Measurements from ENCODE around the gene SCARB1.
"Not testable (repeated sequence)": the region's sequence is repeated elsewhere in the genome, so short reads cannot be mapped to it uniquely, and the experiment has no call there.

SCARB1 gene

DNA sequence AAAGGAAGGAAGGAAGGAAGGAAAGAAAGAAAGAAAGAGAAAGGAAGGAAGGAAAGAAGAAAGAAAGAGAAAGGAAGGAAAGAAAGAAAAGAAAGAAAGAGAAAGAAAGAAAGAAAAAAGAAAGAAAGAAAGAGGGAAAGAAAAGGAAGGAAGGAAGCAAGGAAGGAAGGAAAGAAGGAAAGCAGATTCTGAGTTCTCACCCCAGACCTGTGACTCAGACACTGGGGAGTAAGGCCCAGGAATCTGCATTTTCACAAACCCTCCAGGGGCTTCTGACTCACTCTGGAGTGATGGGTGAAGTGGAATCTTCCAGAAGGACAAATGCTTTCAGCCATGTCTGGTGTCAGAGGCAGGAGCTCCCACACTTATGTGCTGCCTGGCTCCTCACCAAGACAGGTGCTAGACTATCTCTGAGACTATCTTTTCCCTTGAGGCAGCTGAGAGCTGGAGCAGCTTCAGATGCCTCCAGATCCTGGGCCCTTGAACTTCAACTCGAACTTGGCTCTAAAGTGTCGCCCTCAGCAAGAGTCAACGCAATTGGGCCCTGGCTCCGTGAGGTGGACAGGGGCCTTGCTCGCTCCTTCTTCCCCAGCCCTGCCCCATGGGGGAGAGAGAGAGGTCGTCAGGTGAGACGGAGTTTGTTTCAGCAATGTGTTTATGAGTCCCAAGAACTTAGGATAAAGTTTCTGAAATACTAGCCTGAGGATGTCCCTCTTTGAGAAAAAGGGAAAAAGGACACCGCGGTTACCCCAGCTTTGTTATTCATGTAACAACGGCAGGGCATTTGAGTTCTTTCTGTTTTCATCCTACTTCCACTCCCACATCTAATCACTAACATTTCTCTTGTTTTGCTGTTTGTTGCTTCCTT is 19.8 kb upstream of the SCARB1 start:
- DNase-seq = no peak

GRCh38 chr12:124881123-124881522 is 17.5 kb upstream of the SCARB1 start:
- DNase-seq = no peak

- DNase-seq = not testable (repeated sequence)
Measured at GRCh38 chr12:124880335-124880734, 16.7 kb upstream of the SCARB1 start.

GRCh38 chr12:124878795-124879516 is 15.3 kb upstream of the SCARB1 start:
- DNase-seq = no peak

DNA sequence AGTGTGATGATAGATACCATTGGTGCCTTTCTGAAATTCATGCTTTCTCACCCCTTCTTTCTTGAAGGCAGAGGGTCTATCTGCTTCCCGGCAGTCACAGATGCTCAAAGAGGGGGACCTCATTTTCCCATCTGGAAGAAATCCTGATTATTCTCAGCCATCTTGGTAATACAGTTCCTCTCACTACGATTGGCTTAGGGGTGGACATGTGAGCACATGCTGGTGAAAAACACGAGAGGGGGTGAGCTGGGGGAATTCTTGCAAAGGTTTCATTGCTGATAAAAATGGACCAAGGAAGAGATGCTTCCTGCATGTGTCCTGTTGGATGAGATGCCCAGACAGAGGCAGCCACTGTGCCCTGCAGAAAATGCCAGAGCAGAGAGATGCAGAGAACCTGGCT is 13.8 kb upstream of the SCARB1 start:
- no peak for DNase-seq

GRCh38 chr12:124876171-124876570 is 12.5 kb upstream of the SCARB1 start:
- no peak for DNase-seq

GRCh38 chr12:124875803-124876132 is 12.1 kb upstream of the SCARB1 start:
- no peak for DNase-seq

GRCh38 chr12:124874988-124875802 is 11.5 kb upstream of the SCARB1 start:
- DNase-seq = no peak

GRCh38 chr12:124874188-124874587 is 10.5 kb upstream of the SCARB1 start:
- no peak for DNase-seq

DNA sequence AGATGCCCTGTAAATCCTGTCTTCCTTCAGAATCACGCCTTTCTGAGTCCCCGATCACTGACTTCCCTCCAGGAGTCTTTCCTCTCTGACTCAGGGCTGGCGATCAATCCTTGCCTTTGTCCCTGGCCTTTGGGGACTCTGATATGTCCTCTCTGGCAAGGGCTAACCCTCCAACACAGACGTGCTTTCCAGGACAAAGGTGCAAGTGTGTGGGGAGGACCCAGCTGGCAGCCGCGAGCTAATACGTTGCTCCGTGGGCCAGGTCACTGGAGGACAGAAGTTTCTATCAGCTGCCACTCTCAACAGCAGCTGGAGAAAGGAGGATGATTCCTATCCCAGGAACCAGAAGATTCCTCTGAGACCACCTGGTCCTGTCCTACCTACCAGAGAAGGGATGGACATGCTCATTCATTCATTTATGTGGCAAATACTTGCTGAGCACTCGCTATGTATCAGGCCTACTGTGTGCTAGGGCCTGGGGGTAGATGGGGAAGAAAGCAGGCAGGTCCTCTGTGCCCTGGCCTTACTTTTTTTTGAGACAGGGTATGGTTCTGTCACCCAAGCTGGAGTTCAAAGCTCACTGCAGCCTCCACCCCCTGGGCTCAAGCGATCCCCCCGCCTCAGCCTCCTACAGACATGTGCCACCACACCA is 8.5 kb upstream of the SCARB1 start:
- DNase-seq = no peak

- DNase-seq = no peak
Measured at GRCh38 chr12:124871297-124871696, 7.6 kb upstream of the SCARB1 start.

GRCh38 chr12:124870515-124870914 is 6.9 kb upstream of the SCARB1 start:
- no peak for DNase-seq

DNA sequence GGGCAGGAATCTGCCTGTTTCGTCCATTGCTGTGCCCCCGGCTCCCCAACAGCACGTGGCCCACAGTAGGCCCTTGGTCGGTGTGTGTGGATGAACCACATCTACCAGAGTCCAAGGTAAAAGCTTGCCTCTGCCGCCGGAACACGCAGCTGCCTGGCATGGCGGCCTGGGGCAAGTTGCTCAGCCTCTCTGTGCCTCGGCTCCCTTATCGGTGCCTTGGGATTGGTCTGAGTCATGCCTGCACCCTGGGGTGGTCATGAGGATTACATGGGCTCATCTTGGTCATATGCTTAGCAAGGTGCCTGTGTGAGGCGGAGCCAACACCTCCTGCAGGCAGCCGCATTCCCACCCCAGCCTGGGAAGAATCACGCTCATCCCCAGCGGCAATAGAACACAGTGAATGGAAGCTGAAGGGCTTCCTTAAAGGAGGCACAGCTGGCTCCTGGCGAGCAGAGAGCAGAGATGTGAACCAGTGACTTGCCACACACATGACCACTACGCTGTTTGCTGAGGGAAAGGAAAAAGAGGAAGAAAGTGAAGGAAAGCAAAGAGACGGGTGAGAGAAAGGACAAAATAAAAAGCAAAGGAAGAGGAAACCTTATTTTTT is 5.5 kb upstream of the SCARB1 start:
- DNase-seq = no peak

- DNase-seq = no peak
Measured at GRCh38 chr12:124868252-124869058, 4.8 kb upstream of the SCARB1 start.

DNA sequence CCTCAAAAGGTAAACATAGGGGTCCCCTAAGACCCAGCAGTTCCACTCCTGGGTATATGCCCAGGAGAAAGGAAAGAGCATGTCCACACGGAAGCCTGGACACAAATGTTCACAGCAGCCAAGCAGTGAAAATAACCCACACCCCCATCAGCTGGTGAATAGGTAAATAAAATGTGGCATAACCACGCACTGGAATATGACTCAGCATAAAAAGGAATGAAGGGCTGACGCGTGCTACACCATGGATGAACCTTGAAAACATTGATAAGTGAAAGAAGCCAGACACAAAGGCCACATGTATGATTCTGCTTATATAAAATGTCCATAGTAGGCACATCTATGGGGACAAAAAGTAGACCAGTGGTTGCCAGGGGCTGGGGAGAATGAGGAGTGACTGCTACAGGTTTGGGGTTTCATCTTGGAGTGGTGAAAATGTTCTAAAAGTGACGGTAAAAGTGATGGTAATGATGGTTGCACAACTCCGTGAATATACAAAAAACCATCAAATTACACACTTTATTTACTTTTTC is 3.8 kb upstream of the SCARB1 start:
- no peak for DNase-seq

DNA sequence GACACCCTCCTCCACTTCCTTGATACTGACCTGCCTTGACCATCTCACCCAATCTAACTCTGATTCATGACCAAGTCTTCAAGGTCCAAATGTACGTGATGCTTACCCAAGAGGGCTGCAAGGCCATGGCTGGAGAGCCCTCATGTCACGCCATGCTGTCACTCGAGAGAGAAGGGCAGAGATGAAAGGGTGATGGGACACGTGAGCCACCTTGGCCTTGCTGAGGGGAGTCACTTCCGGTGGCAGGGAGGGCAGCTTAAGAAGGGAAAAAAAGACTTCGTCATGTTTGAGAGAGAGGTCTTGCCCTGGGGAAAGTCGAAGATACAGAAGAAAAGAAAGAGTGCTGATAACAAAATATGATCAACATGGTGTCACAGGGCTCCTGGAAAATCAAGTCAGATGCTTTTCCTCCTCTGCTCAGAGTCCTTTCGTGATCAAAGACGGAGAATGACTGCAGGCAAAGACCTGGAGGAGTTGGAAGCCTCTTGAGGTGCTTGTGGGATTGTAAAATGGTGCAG is 3.3 kb upstream of the SCARB1 start:
- DNase-seq = no peak

DNA sequence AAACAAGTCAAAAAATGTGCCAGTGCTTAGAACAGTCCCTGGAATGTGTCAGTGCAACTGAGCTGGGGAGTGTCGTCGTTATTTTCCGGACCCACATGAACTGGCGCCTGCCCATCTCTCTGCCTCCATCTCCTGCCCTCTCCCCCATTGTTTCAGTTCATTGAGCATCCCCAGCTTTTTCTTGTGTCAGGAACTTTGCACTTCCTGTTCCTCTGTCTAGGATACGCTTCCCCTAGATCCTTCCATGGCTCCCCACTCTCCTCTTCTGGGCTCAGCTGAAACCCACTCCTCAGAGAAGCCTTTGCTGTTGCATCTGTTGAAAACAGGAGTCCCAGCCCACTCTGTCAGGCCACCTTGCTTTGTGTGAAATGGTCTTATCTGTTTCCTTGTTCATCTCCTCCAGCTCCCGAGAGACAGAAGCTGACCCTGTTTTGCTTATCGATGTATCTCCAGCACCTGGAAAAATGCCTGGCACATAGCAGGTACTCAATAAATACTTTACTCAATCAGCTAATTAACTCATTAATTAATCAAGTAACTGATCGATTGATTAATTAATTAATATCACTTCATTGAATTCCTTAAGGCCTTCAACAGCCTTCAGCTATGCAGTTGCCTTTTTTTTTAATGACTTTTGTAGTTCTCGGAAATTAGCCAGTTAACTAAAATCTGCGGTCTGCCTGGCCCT is 2.7 kb upstream of the SCARB1 start:
- no peak for DNase-seq

DNA sequence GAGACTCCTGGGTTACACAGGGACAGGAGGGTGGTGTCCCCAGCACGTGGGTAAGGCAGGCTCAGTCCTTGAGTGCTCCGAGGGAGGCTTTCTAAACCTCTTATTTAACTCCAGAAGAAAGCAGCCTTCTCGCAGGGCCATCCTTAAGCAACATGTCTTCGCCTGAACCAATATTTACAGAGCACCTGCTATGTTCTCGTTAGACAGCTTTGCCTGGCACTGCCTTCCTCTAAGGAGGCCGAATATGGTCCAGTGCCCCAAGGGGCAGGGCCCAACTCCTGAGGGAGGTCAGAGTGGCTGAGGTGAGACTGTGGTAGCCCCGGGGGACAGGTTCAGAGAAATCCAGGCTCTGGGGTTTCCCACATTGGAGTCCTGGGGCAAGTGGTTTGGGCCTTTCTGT is 2.1 kb upstream of the SCARB1 start:
- no peak for DNase-seq

DNA sequence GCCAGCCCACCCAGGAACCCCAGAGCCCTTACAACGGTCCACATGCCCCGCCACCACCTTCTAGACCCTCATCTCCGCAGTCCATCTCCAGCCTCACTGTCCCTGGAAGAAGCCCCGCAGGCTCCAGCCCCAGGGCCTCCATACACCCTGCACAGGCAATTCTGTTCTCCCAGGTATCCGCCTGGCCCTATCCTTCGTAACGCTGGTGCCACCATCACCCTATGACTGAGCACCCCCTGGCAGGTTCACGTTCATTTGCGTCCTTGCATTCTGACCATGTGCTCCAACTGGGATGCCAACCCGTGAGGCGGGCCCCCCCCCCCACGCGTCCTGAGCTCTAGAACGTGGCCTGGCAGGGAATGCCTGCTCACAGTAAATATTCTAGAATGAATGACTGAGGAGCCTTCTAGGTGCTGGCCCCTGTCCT is 675 bp upstream of the SCARB1 start:
- DNase-seq = no peak

- peak; percentile 11 for DNase-seq
Measured at GRCh38 chr12:124862768-124863415, 772 bp downstream of the SCARB1 start.

Measured in NCI-H748 treated with DMSO at 0.1 percent for 48 hours (cell line).